Measurements from ENCODE around the gene KIF25.

KIF25 gene

GRCh38 chr6:168091381-168092264, 94.2 kb downstream of the KIF25 start:
- DNase-seq, result no peak

GRCh38 chr6:168092541-168092940, 95.1 kb downstream of the KIF25 start:
- DNase-seq, result no peak

- DNase-seq, result no peak
These were observed 95.6 kb downstream of the KIF25 start for GRCh38 chr6:168093071-168093505.

GRCh38 chr6:168093634-168094033, 96.2 kb downstream of the KIF25 start:
- no peak for DNase-seq
